Cerebellar nuclear complex (tissue), 1 donor: ENCODE data around the gene ARMC7.

Source experiments
- DNase-seq, 2 experiments: peaks; one replicate each; lab custom pipeline; 2025; lab: John Stamatoyannopoulos, UW

ARMC7 gene

GRCh38 chr17:75078284-75079022 is 31.3 kb upstream of the ARMC7 start:
- no peak for DNase-seq

- DNase-seq = no peak
Observed at GRCh38 chr17:75079023-75079373, 30.8 kb upstream of the ARMC7 start.

GRCh38 chr17:75081611-75082540 is 27.9 kb upstream of the ARMC7 start:
- DNase-seq = no peak

GRCh38 chr17:75082683-75083082 is 27.1 kb upstream of the ARMC7 start:
- no peak for DNase-seq

- no peak for DNase-seq
Observed at GRCh38 chr17:75084039-75084660, 25.6 kb upstream of the ARMC7 start.

- no peak for DNase-seq
Observed at GRCh38 chr17:75086496-75087181, 23.1 kb upstream of the ARMC7 start.

- DNase-seq = no peak
Observed at GRCh38 chr17:75087182-75087557, 22.6 kb upstream of the ARMC7 start.

- DNase-seq = no peak
Observed at GRCh38 chr17:75087558-75088453, 22.0 kb upstream of the ARMC7 start, which contains the start of gene SLC16A5. TSS of gene SLC16A5 (plus strand) at chr17:75087954. CDS start at chr17:75093637, 5,683 bp downstream.

- no peak for DNase-seq
Observed at GRCh38 chr17:75088465-75089417, 21.0 kb upstream of the ARMC7 start.

GRCh38 chr17:75090871-75091854 is 18.6 kb upstream of the ARMC7 start:
- no peak for DNase-seq

- no peak for DNase-seq
Observed at GRCh38 chr17:75091855-75092327, 17.9 kb upstream of the ARMC7 start.

- DNase-seq = no peak
Observed at GRCh38 chr17:75093548-75094158, 16.1 kb upstream of the ARMC7 start.

GRCh38 chr17:75094871-75095399 is 14.8 kb upstream of the ARMC7 start:
- no peak for DNase-seq

GRCh38 chr17:75096082-75096625 is 13.6 kb upstream of the ARMC7 start:
- no peak for DNase-seq

- no peak for DNase-seq
Observed at GRCh38 chr17:75097865-75098264, 11.9 kb upstream of the ARMC7 start.

- no peak for DNase-seq
Observed at GRCh38 chr17:75098861-75099260, 10.9 kb upstream of the ARMC7 start.

GRCh38 chr17:75099881-75100595 is 9.7 kb upstream of the ARMC7 start:
- DNase-seq = no peak
